GM19238 (cell line): ENCODE measurements around the gene TTLL10.
"Not testable (repeated sequence)": the region's sequence is repeated elsewhere in the genome, so short reads cannot be mapped to it uniquely, and the experiment has no call there.

Experiments used
- DNase-seq: peaks from one replicate; pipeline ENCODE4 v3.0.0; 2011; ENCODE audit warnings: low spot score; ENCODE audit not compliant: insufficient read length

The TTLL10 gene

DNA sequence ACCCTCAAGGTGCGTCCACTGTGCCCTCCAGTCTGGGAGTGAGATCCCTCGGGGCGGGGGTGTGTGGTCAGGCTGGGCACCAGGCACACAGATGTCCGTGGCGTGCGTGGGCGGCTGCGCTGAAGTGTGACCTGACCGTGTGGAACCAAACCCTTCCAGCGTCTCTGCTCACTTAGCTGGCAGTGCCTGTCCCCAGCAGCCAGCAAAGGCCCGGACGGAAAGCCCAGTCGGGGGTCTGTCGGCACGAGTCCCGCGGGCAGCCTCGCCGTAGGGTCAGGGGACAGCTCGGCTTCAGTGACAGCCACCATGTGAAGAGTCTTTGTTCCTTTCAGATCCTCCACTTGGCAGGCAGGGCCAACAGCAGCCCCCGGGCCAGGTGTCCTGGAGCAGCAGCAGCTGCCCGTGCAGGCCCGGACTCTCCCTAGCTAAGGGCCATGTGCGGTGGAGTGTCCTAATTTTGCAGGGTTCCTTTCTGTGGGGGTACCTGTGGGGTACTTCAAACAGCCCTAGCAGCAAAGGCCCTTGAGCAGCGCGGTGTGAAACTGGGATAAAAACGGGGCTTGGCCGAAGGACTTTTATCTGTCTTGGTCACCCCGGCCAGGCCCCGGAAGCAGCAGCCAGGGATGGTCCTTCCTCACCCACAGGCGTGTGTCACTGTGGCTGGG, 11.6 kb downstream of the TTLL10 start:
- no peak for DNase-seq

DNA sequence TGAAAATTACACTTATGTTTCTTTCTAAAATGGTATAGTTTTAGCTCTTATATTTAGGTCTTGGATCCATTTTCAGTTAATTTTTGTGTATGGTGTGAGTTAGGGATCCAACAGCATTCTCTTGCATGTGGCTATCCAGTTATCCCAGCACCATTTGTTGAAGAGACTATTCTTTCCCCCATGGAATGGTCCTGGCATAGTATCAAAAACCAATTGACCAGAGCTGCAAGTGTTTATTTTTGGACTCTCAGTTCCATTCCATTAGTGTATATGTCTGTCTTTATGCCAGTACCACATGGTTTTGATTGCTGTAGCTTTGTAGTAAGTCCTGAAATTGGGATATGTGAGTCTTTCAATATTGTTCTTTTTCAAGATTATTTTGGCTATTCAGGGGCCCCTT, 14.3 kb downstream of the TTLL10 start:
- DNase-seq, result no peak

DNA sequence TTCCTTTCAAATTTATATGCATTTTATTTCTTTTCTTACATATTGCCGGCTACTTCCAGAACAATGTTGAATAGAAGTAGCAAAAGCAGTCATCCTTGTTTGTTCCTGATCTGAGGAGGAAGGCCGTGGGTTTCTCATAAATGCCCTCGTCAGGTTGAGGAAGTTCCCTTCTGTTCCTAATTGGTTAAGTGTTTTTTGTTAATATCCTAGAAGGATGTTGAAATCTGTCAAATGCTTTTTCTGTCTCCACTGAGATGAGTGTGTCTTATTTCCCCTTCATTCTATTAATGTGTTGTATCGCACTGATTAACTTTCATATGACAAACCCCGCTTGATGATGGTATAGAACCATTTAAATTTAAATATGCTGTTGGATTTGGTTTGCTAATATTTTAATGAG, 15.4 kb downstream of the TTLL10 start:
- no peak for DNase-seq

DNA sequence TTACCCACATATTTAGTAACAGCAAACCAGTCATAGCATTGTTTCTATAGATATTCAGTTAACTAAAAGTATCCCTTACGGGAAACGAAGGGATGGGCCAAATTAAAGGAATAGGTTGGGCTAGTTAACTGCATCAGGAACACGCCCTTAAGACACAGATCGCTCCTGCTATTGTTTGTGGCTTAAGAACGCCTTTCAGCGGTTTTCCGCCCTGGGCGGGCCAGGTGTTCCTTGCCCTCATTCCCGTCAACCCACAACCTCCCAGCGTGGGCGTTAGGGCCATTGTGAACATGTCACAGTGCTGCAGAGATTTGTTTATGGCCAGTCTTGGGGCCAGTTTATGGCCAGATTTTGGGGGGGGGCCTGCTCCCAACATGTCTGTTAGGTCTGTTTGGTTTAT, 18.1 kb downstream of the TTLL10 start:
- no peak for DNase-seq

DNA sequence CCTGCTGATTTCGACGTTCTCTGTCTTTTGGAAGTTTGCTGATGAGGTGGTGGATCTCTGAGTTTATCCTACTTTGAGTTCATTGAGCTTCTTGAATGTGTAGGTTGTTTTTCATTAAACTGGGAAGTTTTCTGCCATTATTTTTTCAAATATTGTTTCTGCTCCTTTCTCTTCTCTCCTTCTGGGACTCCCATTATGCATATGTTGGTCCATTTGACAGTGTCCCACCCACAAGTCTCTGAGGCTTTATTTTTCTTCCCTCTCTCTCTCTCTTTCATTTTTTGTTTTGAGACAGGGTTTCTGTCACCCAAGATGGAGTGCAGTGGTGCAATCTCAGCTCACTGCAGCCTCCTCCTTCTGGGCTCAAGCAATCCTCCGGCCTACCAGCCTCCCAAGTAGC, 21.0 kb downstream of the TTLL10 start:
- no peak for DNase-seq

DNA sequence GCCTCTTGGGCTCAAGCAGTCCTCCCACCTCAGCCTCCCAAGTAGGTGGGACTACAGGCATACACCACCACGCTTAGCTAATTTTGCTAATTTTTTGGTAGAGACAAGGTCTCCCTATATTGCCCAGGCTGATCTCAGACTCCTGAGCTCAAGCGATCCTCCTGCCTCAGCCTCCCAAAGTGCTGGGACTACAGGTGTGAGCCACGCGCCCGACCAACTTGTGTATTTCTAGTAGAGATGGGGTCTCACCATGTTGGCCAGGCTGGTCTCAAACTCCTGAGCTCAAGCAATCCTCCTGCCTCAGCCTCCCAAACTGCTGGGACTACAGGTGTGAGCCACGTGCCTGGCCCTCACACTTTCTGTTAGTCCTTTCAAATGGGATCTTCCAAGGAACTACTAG, 22.0 kb downstream of the TTLL10 start:
- not testable (repeated sequence) for DNase-seq

DNA sequence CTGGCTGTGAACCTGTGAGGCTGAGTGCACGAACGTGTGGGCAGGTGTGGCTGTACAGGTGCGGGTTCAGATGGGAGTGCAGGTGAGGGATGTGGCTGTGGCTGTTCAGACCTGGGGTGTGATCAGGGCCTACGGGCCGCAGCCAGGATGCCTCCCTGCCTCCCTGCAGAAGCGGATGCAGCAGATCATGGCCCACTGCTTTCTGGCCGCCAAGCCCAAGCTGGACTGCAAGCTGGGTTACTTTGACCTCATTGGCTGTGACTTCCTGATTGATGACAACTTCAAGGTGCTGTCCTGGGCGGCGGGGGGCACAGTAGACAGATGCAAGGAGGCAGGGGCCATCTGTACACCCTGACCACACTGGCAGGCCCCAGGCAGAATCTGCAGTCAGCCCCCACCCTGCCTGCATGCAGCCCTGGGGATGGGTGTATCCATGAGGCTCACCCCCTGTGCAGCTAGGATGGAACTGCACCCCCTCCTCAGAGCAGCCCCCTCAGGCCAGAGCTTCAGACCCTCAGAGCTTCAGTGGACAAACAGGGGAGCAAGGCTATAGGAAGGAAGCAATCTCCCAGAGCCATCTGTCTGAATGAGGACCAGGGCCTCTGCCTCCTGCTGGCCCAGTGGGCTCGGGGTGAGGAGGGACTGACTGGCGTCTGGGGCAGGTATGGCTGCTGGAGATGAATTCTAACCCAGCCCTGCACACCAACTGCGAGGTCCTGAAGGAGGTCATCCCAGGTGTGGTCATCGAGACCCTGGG, 22.9 kb downstream of the TTLL10 start:
- no peak for DNase-seq

DNA sequence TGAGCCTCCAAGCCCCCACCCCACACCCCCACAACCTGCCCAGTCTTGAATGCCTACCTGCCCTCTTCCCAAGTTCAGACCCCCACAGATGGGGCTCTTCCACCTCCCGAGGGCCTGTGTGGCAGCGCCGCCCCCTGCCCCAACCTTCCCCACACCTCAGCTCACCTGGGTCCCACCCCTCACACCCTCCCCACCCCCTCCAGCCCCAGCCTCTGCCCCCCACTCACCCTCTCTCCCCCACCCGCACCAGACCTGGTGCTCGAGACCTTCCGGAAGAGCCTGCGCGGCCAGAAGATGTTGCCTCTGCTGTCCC, 23.5 kb downstream of the TTLL10 start:
- no peak for DNase-seq

DNA sequence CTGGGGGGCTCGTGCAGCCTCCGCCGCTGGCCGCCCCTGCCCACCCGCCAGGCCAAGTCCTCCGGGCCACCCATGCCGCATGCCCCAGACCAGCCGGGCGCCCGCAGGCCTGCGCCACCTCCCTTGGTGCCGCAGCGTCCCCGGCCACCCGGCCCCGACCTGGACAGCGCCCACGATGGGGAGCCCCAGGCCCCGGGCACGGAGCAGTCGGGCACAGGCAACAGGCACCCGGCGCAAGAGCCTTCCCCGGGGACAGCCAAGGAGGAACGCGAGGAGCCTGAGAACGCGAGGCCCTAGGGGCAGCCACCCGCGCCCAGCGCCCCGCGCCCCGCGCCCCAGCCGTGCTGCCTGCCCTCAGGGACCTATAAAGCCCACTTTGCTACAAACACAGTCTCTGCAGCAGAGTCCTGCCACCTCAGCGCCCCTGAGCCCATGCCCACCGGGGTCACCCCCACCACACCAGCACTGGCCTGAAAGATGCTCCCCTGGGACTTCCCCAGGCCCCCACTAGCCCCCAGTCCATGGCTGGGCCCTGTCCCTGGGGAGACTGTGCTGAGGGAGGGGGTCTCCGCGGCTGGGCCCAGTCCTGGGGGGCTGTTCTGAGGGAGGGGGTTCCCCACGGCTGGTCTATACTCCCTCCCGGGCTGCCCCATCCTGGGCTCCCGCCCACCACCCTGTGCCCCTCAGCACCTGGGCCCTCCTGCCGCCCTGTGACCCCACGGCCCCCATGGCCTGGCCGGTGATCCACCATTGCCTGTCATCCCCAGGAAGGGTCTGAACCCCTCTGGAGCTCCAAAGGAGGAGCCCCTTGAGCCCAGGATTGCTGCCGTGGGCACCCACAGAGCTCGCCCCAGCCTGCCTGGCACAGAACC, 24.1 kb downstream of the TTLL10 start:
- no peak for DNase-seq

DNA sequence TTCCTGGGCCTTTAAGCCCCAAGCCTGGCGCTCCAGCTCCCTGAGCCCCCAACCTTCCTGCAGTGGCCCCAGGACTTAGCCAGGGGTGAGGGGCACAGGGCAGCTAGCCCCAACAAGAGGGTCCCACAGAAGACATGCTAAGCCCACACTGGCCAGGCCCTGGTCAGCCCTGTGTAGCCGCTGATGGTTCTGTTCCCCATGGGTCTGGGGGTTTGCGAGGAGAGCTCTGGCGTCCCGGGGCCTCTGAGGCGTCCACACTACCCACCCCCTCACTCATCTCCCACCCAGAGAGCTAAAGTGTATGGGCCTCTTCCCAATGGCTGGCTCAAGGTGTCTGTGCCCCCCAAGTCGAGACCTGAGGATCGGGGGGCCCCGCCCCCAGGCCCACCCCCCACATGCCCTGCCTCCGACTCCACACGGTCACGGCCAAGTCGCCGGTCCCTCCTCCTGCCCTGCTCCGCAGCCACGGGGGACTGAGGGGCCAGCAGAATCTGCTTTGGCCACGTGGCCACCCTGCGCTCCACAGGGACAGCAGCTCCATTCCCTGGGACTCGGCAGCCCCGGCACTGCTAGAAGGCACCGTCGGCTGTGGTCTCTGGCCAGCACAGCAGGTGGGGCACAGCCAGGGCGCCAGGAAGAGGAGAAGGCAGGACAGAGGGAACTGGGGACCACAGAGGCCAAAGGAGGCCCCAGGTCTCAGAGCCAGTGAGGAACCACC, 24.9 kb downstream of the TTLL10 start:
- DNase-seq, result no peak

DNA sequence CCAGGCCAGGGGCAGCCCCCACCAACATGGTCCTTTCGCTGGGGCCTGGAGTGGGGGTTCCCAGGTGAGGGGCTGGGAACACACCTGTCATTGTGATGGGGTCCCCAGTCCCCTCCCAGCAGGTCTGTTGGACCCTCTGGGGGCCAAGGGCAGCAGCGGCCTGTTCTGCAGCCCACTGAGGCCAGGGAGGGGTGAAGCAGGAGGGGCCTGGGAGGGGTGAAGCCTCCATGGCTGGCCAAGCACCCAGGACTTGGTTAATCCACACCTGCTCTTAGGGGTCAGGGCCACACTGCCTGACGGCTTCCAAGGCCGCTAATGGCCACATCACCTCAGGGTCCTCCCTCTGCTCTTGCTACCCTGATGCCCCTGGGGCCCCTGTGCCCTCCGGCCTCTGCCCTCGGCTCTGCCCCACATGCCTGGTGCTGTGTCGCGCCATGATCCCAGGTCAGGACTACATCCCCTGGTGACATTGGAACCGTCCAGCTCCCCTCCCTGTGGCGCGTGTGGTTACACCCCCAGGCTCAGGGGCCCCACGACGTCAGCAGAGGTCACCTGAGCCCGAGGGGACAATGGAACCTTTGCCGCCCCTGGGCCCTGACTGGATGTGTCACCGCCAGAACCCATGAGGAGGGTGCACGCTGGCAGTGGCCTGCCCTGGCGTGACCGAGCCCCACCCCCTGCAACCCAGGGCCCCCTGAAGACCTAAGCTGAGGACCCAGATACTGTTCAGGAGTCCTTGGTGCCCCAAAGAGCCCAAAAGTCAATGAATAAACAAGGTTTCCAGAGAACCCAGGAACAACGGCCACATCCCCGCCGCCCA, 25.7 kb downstream of the TTLL10 start:
- no peak for DNase-seq

DNA sequence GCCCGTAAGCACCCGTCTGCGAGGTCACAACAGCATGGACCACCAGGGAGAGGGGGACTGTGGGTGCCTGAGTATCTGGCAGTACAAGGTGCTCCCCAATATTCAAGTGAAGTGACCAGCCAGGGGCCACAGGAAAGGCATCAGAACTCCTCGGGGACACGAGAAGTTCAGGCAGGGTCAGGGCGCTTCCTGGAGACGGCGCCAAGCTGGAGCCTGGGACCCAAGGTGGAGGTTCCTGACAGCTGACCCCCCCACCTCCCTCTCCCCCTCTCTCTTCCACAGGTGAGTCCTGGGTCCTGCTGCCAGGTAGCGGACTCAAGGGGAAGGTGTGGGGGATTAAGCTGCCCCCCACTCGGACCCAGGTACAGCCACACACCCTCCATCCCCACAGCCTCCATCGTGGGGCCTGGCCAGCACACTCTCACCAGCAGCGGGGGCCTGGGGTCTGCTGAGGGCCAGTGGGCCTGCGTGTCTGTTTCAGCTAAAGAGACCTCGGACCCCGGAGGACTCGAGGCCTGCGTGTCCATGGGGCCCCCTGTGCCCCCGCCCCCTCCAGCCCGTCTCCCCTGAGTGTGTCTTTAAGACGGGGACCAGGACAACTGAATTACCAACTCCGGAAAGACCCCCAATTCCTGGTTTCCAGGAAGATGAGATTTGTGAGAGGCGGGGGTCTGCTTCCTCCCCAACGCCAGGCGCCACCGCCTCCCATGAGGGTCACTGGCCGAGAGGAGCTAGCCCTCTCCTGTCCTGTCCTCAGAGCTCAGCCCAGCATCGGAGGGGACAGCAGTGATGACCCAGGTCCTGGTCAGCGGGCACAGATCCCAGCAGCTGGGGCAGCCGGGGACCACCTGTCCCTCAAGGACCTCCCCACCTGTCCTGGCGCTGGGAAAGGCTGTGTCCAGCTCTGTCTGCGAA, 26.5 kb downstream of the TTLL10 start:
- no peak for DNase-seq

DNA sequence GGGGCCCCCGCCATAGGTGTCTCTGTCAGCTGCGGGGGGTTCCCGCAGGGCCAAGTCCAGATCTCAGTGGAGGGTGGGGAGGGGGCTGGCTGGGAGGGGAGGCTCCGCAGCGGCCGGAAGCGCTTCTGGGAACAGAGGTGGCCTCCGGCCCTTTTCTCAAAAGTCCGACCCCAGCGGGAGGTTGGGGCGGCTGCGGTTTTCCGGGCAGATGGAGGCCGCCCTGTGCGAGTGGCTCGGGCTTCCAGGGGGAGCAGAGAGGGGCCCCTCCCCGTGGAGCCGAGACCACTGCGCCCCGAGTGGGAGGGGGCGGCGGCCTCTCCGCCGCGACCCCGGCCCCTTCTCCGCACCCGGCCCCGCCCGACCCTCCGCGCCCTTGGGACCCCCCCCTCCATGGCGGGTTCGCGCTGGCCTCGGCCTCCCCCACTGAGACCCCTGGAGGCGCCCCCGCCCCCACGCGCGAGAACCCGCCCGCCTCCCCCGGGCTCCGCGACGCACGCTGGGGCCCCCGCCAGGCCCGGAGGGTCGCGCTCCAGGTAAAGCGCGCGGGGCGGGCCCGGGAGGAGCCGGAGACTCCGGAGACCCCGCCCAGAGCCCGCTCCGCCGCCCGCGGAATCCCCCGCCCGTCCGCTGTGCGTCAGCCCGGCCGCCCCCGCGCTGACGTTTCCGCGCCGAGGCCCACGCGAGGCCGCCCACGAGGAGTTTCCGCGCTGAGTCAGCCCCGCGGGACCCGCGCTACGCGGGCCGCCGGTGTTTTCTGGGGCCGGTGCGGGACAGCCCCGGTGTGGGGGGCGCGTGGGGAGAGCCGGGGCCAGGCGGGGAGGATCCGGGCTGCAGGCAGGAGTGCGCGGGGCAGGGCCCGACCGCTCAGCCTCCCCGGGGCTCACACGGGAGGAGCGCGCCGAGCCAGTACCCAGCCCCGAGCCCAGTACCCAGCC, 27.5 kb downstream of the TTLL10 start:
- DNase-seq, result peak; percentile 76

DNA sequence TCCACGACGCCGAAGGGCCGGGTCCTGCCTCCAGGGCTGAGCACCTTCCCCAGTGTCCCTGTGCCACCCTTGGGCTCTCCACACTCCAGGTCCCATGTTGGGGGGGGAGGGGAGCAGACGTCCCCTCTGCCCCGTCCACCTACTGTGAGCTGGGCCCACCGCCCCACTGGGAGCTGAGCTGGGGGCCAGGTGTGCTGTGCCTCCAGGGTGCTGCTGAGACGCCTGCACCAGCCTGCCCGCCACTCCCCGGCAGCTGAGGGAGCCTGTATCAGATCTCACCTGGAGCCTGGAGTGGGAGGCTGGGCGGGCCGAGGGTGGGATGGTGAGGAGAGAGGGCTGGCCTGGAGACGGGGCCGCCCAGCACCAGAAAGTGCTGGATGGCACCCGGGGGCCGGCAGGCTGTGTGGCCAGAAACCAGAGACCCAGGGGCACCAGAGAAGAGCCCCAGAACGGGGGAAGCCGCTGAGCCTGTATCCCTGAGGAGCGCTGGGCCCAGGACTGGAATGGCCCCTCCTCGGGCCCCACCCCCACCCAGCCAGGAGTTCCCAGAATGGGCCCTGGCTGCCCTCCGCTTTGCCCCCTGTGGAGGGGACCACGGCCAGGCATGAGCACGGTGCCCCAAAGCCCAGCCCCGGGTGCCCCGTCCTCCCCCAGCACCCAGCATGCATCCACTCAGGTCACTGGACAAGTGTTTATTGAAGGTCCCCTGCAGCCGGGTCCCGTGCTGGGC, 29.3 kb downstream of the TTLL10 start:
- no peak for DNase-seq

DNA sequence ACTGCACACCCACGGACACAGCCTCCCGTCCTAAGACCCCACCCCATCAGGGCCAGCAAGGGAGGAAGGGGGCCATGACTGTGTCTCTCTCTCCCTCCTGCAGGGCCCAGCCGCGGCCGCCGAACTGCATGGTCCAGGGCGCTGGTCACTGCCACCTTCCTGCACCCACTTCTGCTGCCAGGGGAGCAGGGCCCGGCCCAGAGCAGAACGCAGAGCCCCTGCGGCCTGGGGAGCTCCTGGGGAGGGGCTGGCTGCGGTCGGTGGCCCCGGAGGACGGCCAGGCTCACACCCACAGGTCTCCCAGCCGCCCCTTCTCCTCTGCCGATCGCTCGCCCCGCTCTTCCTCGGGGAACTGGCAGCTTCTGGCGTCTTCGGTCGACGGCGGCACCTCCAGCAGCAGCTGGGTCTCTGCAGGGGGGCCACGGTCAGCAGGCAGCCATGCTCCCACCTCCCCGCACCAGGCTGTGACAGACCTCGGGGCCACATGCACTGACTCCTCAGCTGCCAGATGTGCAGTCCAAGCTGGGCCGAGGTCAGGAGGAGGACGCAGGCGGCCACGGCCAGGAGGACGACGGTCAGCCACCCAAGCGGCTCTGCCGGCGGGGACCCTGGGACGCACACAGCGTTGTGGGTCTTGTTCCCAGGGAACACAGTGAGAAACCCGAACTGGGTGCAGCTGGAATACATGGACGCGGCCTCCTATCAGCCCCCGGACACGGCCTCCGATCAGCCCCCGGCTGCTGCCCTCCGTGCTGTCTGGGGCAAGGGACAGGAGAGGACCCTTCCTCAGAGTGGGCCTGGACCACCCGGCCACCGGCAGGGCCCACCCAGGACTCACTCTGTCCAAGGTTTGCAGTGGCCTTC, 30.1 kb downstream of the TTLL10 start:
- no peak for DNase-seq

DNA sequence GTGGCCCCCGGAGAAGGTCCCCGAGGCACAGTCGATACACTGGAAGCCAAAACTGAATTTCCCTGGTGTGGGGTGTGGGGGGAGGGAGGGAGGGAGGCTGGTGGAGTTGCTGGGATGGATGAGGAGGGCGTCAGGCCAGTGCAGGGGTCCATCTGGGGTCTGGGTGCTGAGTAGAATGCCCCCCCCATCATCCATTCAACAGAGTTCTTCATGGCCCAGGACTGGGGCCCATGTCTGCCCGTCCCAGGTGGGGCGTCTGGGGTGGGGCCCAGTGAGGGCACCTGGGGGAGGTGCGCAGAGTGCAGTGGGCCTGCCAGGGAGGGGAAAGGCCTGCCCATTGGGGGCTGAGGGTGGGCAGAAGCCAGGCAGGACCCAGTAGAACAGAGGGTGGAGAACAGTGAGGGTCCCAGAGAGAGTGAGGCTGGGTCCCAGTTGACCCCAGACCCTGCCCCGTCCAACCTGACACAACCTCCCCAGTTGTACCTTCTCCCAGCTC, 30.8 kb downstream of the TTLL10 start:
- DNase-seq, result no peak
